Measurements from ENCODE around the gene FYN. TPM values are rescaled to one million over a fixed set of nuclear protein-coding genes. Genes with fewer than 3 reads are reported as not detected.

Gene FYN
- total RNA-seq, 2 donors from 2014 or later: 55.5 to 72.5 TPM

DNA sequence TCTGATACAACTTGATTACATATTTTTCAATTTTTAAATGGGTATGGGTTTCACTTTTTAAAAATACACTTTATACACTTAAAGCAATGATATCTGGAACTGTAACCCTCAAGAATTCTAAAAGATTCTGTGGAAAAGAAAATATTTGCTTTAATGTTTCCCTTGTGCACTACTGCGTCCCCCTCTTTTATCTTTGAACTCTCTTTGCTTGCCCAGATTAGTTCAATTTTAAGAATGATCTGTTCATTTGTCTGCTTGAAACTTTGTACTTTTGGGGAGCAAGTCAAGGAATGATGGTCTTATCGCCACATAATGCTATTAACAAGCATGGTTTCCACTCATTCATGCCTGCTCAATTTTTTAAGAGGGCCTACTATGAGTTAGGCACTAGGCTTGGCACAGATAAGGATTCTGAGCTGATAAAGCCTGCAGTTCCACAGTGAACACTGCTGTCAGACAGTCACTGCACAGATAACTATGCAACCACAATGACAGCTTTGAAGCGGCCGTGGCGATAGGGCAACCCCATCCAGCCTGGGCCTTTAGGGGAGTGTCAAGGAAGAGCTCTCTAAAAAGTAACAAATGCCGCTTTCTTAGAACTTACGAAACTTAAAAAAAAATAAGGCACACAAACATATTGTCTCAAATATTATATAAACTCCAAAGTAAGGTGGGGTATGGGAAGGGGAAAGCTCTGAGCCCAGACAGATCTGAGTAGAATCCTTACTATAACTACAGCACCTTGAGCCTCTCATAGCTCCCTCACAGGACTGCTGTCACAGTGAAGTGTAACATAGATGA lies 29.7 kb downstream of the FYN start:
- H3K9me3 ChIP-seq: no peaks in the 10 kb centered on the region
- H3K36me3 ChIP-seq: no peaks in the 10 kb centered on the region
- peaks cover 9 to 25% of the 10 kb centered on the region in 2 donors for H3K4me1 ChIP-seq (ENCODE audit: control insufficient read depth in 1 of 2, low read depth in 2 of 2)
- ATAC-seq (ENCODE audit: insufficient number of reproducible peaks, low FRiP score, low read depth): no peak
- no peak overlapping the region for H3K4me3 ChIP-seq
- TF ChIP-seq, protein P1, sequence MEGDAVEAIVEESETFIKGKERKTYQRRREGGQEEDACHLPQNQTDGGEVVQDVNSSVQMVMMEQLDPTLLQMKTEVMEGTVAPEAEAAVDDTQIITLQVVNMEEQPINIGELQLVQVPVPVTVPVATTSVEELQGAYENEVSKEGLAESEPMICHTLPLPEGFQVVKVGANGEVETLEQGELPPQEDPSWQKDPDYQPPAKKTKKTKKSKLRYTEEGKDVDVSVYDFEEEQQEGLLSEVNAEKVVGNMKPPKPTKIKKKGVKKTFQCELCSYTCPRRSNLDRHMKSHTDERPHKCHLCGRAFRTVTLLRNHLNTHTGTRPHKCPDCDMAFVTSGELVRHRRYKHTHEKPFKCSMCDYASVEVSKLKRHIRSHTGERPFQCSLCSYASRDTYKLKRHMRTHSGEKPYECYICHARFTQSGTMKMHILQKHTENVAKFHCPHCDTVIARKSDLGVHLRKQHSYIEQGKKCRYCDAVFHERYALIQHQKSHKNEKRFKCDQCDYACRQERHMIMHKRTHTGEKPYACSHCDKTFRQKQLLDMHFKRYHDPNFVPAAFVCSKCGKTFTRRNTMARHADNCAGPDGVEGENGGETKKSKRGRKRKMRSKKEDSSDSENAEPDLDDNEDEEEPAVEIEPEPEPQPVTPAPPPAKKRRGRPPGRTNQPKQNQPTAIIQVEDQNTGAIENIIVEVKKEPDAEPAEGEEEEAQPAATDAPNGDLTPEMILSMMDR (IDR thresholded peaks at IDR 0.05): no peak
- no peaks in the 10 kb centered on the region for H3K27me3 ChIP-seq (replicated peaks; ENCODE audit: insufficient read depth)
- no peak for DNase-seq (ENCODE audit: low spot score)
- no peak overlapping the region for H3K27ac ChIP-seq

DNA sequence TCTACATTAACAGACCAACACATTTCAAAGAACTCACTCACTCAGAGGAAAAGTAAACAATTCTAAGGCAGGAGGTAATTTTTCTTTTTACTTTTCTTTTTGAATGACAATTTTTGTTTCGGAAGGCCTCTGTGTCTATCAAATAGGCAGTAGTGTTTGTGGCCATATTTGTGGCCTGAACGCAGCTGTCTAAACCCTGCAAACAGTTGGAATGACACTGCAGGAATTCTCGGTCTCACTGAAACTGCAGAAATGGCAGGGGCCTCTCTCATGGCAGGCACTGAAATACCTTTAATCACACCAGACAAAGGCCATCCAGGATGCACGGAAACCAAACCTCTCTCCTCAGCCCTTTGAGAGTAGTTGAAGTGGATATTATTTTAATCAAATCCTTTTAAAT lies 30.4 kb downstream of the FYN start:
- ATAC-seq (ENCODE audit: insufficient number of reproducible peaks, low FRiP score, low read depth) (no peak), DNase-seq (ENCODE audit: low spot score) (no peak)
- Histone ChIP-seq H3K4me1 (ENCODE audit: control insufficient read depth in 1 of 2, low read depth in 2 of 2) (peaks cover 9 to 25% of the 10 kb centered on the region in 2 donors), H3K9me3 (no peaks in the 10 kb centered on the region), H3K4me3 (no peak overlapping the region), H3K27me3 (replicated peaks; ENCODE audit: insufficient read depth) (no peaks in the 10 kb centered on the region), H3K27ac (no peak overlapping the region), H3K36me3 (no peaks in the 10 kb centered on the region)
- TF ChIP-seq, protein P1 (IDR thresholded peaks at IDR 0.05): no peak

DNA sequence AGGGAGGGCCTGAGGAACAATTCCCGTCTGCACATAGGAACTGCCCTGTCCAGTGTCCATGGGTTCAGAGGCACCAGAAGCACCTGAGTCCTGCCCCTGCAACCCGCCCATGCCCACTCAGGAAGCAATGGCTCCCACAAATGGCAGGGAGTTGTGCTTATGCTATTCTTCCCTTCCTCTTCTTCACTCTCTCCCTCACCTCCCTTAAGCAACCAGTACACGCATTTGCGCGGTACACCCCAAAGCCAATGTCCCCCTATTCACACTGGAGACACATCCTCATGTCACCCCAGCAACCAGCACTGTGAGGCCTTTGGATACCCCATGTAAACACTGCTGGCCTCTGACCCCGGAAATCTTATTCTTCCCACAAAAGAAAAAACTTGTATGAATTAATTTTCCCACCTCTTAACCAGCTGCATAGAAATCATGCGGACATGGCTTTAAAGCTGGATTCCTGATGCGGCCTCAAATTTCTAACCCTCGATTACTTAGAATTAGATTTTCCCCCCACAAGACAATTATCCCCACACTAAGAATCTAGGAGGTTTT lies 30.9 kb downstream of the FYN start:
- Histone ChIP-seq H3K27me3 (replicated peaks; ENCODE audit: insufficient read depth) (no peaks in the 10 kb centered on the region), H3K27ac (no peak overlapping the region), H3K9me3 (no peaks in the 10 kb centered on the region), H3K4me3 (no peak overlapping the region), H3K4me1 (ENCODE audit: control insufficient read depth in 1 of 2, low read depth in 2 of 2) (peaks cover 9 to 25% of the 10 kb centered on the region in 2 donors), H3K36me3 (no peaks in the 10 kb centered on the region)
- no peak for ATAC-seq (ENCODE audit: insufficient number of reproducible peaks, low FRiP score, low read depth)
- DNase-seq (ENCODE audit: low spot score): no peak
- TF ChIP-seq, protein P1 (IDR thresholded peaks at IDR 0.05): no peak

DNA sequence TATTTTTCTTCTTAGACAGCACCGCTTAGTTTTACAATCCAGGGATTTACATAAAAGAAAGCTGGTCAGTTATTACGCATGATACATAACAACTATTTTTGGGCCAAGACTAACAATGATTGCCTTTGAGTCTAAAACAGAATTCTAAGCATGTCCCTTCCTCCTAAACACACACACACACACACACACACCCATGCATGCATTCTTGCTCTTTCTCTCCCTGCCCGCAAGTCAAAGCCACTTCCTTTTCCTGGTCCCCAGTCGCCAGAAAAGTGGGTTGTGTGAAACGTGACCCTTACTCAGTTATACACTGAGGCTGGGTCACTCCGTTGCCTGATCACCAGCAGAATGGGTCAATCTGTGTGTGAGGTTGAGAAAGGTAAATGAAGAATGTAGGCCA lies 31.4 kb downstream of the FYN start:
- H3K27ac ChIP-seq: no peak overlapping the region

DNA sequence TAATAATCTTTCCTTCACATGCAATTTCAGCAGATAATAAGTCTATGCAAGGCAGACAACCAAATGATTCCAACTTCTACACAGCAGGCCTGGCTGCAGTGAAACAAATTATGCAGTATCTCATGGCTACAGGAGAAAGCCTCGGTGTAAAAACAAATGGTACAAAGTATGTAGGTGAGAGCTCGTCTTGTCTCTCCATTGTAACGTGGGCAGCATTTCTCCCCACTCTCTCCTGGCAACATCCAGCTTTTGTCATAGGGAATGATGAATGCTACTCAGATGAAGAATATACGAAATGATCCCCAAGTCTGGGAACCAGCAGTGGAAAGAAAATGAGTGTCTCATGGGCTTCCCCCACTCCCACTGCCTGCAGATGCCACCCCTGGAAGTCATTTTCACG lies 32.4 kb downstream of the FYN start:
- Histone ChIP-seq H3K36me3 (no peaks in the 10 kb centered on the region), H3K9me3 (no peaks in the 10 kb centered on the region), H3K27me3 (replicated peaks; ENCODE audit: insufficient read depth) (no peaks in the 10 kb centered on the region), H3K4me1 (ENCODE audit: control insufficient read depth in 1 of 2, low read depth in 2 of 2) (peaks cover 9 to 30% of the 10 kb centered on the region in 2 donors), H3K27ac (no peak overlapping the region), H3K4me3 (no peak overlapping the region)
- ATAC-seq (ENCODE audit: insufficient number of reproducible peaks, low FRiP score, low read depth) (no peak), DNase-seq (ENCODE audit: low spot score) (no peak)
- TF ChIP-seq, protein P1 (IDR thresholded peaks at IDR 0.05): no peak

More for the DNA sequence above, 31.4 kb downstream of the FYN start:
- DNase-seq (ENCODE audit: low spot score) (no peak), ATAC-seq (ENCODE audit: insufficient number of reproducible peaks, low FRiP score, low read depth) (no peak)
- peaks cover 9 to 25% of the 10 kb centered on the region in 2 donors for H3K4me1 ChIP-seq (ENCODE audit: control insufficient read depth in 1 of 2, low read depth in 2 of 2)
- no peaks in the 10 kb centered on the region for H3K36me3 ChIP-seq
- TF ChIP-seq, protein P1 (IDR thresholded peaks at IDR 0.05): no peak
- H3K4me3 ChIP-seq: no peak overlapping the region
- H3K27me3 ChIP-seq (replicated peaks; ENCODE audit: insufficient read depth): no peaks in the 10 kb centered on the region
- H3K9me3 ChIP-seq: no peaks in the 10 kb centered on the region

Data from thoracic aorta (tissue), 2 donors.